Suppressor macrophage treated with lipopolysaccharide for 1 hour (primary cell): ENCODE data around the gene DCLK1.
A peak's percentile ranks its signal among the peaks of the same experiment; 100 is the strongest.
"Not testable (repeated sequence)": the region's sequence is repeated elsewhere in the genome, so short reads cannot be mapped to it uniquely, and the experiment has no call there.

Experiments
- DNase-seq, 3 donors: peaks; one replicate each; pipeline ENCODE4 v3.0.0-alpha.2; 2020 to 2022

Gene DCLK1

DNA sequence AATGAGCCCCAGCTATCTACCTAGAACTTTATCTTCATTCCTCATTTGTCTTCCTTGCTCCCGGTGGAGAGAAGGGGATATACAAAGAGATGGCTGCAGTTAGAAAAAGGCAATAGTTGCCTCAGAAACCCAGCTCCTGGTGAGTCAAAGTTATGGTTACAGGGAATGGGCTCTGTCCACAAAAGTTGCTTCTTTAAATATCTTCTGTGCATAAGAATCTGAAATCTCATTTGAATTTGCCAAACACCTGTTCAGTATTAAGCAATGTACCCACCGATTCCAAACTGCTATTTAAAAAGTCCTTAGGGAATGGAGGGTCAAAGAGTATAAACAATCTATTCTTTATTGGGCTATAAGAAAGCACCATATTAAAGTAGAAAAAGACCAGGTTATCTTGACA lies 48.4 kb downstream of the DCLK1 start:
- DNase-seq: no peak

GRCh38 chr13:36082396-36082795 lies 48.8 kb downstream of the DCLK1 start:
- no peak for DNase-seq

DNA sequence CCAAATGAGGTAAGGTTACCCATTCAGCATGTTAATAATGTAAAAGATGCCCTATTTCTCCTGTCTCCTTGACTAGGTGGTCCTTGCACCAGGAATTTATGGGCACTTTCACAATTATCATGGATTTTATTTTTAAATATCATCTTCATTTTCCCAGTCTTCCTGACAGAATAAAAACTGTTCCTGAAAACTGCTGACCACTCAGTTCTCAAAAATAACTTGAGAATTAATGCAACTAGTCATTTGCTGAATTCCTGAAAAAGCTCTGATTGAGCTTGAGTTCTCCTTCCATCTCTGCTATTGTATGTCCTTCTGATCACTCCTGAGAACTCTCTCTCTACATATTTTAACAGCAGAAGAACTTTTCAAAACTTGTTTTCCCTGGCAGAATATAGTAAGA lies 55.0 kb downstream of the DCLK1 start:
- no peak for DNase-seq

- DNase-seq: no peak
Observed at GRCh38 chr13:36074659-36075058, 56.5 kb downstream of the DCLK1 start.

- no peak for DNase-seq
Observed at GRCh38 chr13:36072152-36072935, 58.8 kb downstream of the DCLK1 start.

DNA sequence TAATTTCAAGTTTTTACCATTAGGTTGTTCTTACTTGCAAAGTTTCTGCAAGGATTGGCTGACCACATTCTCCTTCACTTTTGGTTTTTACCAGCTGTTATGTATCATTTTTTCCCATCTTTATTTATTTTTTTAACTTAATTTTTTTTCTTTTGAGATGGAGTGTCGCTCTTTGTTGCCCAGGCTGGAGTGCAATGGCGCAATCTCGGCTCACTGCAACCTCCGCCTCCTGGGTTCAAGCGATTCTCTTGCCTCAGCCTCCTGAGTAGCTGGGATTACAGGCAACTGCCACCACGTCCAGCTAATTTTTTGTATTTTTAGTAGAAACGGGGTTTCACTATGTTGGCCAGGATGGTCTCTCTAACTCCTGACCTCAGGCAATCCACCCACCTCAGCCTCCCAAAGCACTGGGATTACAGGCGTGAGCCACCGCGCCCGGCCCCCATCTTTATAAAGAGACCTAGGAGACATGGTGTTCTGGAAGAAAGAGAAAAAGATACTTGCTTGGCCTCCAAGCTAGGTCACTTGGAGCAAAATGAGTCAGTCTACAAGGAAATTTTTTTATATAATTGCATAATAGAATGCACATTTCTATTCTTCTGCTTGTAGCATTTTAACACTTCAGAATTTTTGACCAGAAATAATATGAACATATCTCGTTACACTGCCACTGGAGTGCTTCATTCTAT lies 60.5 kb downstream of the DCLK1 start:
- DNase-seq: not testable (repeated sequence)

DNA sequence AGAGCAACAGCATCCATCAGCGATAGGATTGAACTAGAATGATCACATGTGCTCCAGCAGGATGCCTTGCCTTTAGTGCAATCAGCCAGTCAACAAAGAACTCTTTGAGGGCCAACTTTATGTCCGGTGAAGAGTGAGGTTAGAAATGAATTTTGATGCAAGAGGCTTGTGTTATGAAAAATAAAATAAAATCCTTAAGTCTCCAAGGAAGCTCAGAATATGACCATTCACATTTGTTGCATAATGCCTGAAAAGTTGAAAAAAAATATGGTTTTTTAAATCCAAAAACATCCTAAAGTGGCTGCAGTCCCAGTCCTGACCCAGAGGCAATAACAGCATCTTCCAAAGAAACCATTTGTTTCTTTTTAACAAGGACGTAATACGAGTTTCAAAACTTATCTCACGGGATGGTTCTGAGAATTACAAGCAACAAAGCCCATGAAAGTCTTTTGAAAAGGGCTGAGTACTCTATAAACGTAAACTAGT lies 61.3 kb downstream of the DCLK1 start:
- no peak for DNase-seq

GRCh38 chr13:36068991-36069390 lies 62.2 kb downstream of the DCLK1 start:
- no peak for DNase-seq

DNA sequence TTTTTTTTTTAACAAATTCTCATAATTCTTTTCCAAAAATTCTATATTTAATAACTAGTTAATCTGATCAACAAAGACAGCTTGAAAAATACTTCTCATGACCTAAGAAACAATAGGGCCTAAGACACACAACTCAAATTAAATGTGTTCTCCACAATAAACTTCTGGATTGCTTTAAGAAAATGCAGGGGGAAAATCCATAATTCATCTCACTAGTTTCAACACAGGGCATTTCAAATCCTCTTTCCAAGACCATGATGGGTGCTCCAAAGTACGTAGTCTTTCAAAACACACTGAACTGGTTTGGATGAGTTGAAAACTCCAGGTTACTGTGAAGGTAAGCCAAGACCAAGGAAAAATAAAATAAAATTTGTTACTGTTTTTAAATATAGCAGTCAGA lies 62.6 kb downstream of the DCLK1 start:
- no peak for DNase-seq

GRCh38 chr13:36067746-36068381 lies 63.3 kb downstream of the DCLK1 start:
- no peak for DNase-seq

DNA sequence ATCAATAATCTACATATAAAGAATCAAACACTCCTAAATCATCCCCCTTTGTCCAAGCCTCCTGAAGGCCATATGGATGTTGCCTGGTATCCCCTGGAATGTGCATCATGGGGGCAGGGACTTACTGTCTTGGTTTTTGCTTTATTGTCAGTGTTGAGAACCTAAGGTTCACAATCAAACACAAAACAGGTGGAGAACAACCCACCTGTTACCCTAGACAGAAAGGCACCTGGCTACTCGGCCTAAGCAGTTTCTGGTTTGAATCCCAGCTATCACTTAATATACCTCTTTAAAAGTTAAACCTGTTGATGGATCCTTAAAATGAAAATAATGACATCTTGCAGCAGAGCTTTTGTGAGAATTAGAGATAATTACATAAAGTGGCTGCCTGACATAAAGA lies 68.9 kb downstream of the DCLK1 start:
- DNase-seq: no peak

- DNase-seq: no peak
Observed at GRCh38 chr13:36061621-36062020, 69.6 kb downstream of the DCLK1 start.

- no peak for DNase-seq
Observed at GRCh38 chr13:36061054-36061453, 70.1 kb downstream of the DCLK1 start.

GRCh38 chr13:36059321-36059720 lies 71.9 kb downstream of the DCLK1 start:
- DNase-seq: no peak

- no peak for DNase-seq
Observed at GRCh38 chr13:36058116-36058515, 73.1 kb downstream of the DCLK1 start.

GRCh38 chr13:36057547-36057946 lies 73.6 kb downstream of the DCLK1 start:
- no peak for DNase-seq

- DNase-seq: no peak
Observed at GRCh38 chr13:36057041-36057440, 74.1 kb downstream of the DCLK1 start.

- no peak for DNase-seq
Observed at GRCh38 chr13:36055366-36055765, 75.8 kb downstream of the DCLK1 start.

DNA sequence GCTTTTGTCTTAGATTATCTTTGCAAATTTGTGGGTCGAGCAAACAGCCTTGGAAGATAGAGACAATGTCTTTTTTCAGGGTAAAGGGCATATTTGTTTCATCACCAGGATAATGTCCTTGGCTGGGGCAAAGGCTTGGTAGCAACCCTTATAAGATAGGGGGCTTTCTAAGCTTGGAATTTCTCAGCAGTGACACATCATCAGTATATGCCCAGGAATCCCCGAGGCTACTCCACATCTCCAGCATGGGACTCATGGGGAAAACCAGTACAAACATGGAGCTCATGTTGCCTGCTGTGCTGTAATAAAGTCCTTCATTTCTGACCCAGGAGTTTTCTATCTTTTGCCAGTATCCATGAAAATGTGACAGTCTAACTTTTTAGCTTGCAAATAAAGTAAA lies 77.1 kb downstream of the DCLK1 start:
- peak; percentile 1 to 27 (median 13) for DNase-seq

- no peak for DNase-seq
Observed at GRCh38 chr13:36051082-36051481, 80.1 kb downstream of the DCLK1 start.

DNA sequence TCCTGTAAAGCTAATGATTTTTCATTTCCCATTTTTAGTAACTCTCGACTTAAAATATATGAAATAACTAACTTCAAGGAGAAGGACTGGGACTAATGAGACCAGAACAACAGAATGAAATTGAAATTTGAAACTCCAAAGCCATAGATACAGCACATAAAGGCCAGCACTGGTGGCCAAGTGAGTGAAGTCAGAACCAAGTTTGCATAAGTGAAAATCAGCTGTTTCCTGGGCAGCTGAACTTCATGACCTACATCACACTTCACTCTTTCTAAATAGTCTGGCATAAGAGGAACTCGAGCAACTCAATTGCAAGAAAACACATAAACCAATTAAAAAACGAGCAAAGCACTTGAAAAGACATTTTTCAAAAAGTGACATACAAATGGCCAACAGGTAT lies 84.5 kb downstream of the DCLK1 start:
- DNase-seq: no peak

DNA sequence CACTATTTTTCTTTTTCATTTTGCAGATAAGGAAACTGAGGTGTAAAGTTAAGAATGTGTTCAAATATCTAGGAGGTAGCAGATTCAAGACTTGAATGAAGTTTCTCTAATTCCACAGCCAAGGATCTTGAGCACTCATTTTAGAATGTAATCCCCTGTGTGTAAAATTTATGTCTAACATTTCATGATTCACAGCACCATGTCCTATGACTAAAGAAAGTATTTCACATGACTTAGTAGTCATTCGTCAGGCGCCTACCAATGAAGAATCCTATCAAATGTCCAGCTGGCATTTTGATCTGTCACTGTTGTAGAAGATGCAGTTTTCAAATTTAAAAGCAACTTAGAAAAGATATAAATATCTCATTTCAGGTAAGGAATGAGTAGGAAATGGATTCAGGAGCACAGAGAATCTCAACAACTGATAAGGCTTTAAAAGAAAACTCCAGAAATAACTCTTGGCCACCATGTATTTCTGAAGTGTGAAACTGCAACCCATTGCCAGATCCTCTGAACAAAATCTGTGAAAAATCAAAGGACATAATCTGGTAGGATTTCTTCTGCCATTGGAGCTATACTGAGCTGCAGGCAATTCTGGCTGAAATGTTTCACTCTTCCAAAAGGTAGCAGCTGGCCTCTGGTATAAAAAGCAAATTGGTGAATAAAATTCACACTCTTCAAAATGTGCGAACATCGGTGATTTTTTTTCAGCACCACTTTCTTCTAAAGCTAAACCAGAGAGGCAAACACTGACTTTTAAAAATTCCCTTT lies 92.2 kb downstream of the DCLK1 start:
- no peak for DNase-seq

- no peak for DNase-seq
Observed at GRCh38 chr13:36033035-36033434, 98.1 kb downstream of the DCLK1 start.
